IMR-90 (cell line): ENCODE data around the gene PPP6R3. TPM values are rescaled to one million over a fixed set of nuclear protein-coding genes. Genes with fewer than 3 reads are reported as not detected.

ENCODE experiments used
- ATAC-seq: fragments of 200-7000 bp; cut with Tn5 transposase; 2 replicates; pipeline ENCODE4 v1.9.1; 2020; ENCODE audit warnings: low read depth, mild to moderate bottlenecking, moderate library complexity
- BruUV-seq: library from RNA; stranded (reverse); fragments of 400-500 nt; replicated peaks from 2 replicates; lab custom pipeline; 2021; lab: Mats Ljungman, UMichigan
- CTCF ChIA-PET: fragments of 300-600 bp; formaldehyde crosslinking; extraction: SDS; loops from one replicate; lab custom pipeline; 2021; ENCODE audit warnings: antibody characterized with exemption; lab: Yijun Ruan, JAX
- POLR2A ChIA-PET: fragments of 300-600 bp; sonication (Branson Sonifier 250); formaldehyde crosslinking; loops from one replicate; lab custom pipeline; 2022; ENCODE audit warnings: antibody characterized with exemption; ENCODE audit not compliant: unreplicated experiment; lab: Charles Lee
- DNase-seq: peaks from one replicate; pipeline ENCODE4 v3.0.0; 2013
- H2AFZ ChIP-seq: replicated peaks from 2 replicates; pipeline ENCODE3; 2013; ENCODE audit warnings: low read length, mild to moderate bottlenecking; ENCODE audit not compliant: poor library complexity
- H2AK5ac ChIP-seq: 2 replicates; pipeline ENCODE4 v1.6.1; 2013; ENCODE audit warnings: low read depth, low read length, inconsistent platforms
- H2AK9ac ChIP-seq: replicated peaks from 2 replicates; pipeline ENCODE3; 2013; ENCODE audit warnings: mild to moderate bottlenecking, low read depth, low read length, moderate library complexity; ENCODE audit not compliant: poor library complexity
- H2BK120ac ChIP-seq: 2 replicates; pipeline ENCODE4 v1.6.1; 2013; ENCODE audit warnings: low read depth, low read length, inconsistent platforms
- H2BK15ac ChIP-seq: 3 replicates; pipeline ENCODE4 v1.6.1; 2013; ENCODE audit warnings: low read depth, low read length, inconsistent platforms
- H2BK20ac ChIP-seq: 2 replicates; pipeline ENCODE4 v1.6.1; 2013; ENCODE audit warnings: low read depth, mild to moderate bottlenecking, inconsistent platforms, low read length, moderate library complexity
- H2BK5ac ChIP-seq: 2 replicates; pipeline ENCODE4 v1.6.1; 2013; ENCODE audit warnings: mild to moderate bottlenecking, low read depth, low read length, inconsistent platforms; ENCODE audit not compliant: poor library complexity, severe bottlenecking
- H3K14ac ChIP-seq: replicated peaks from 2 replicates; pipeline ENCODE4 v1.6.1; 2013; ENCODE audit warnings: low read depth, low read length, inconsistent platforms
- H3K18ac ChIP-seq: 2 replicates; pipeline ENCODE4 v1.6.1; 2013; ENCODE audit warnings: low read depth, low read length, control low read depth
- H3K23ac ChIP-seq: 2 replicates; pipeline ENCODE4 v1.6.1; 2013; ENCODE audit warnings: low read depth, low read length, inconsistent platforms
- H3K27ac ChIP-seq: 2 replicates; pipeline ENCODE4 v1.5.1; 2013; ENCODE audit warnings: mild to moderate bottlenecking, control low read depth, low read length; ENCODE audit not compliant: insufficient read depth
- H3K27me3 ChIP-seq: 2 replicates; pipeline ENCODE4 v1.6.1; 2013; ENCODE audit warnings: low read length; ENCODE audit not compliant: control insufficient read depth, insufficient read depth
- H3K36me3 ChIP-seq: 2 replicates; pipeline ENCODE4 v1.6.1; 2013; ENCODE audit warnings: low read length, mixed read lengths; ENCODE audit not compliant: control insufficient read depth, insufficient read depth
- H3K4ac ChIP-seq: 2 replicates; pipeline ENCODE4 v1.6.1; 2013; ENCODE audit warnings: low read depth, low read length, inconsistent platforms
- H3K4me1 ChIP-seq: 2 replicates; pipeline ENCODE4 v1.6.1; 2013; ENCODE audit warnings: low read length, mixed read lengths; ENCODE audit not compliant: control insufficient read depth, insufficient read depth
- H3K4me2 ChIP-seq: 2 replicates; pipeline ENCODE4 v1.6.1; 2013; ENCODE audit warnings: low read depth, mild to moderate bottlenecking, control low read depth, low read length, moderate library complexity
- H3K4me3 ChIP-seq: 2 replicates; pipeline ENCODE4 v1.5.1; 2013; ENCODE audit warnings: low read depth, mild to moderate bottlenecking, control low read depth, low read length, moderate library complexity; ENCODE audit not compliant: insufficient read depth
- H3K56ac ChIP-seq: 2 replicates; pipeline ENCODE4 v1.6.1; 2013; ENCODE audit warnings: low read length, inconsistent platforms; ENCODE audit not compliant: insufficient read depth; ENCODE audit errors: extremely low read depth
- H3K79me1 ChIP-seq, 2 experiments: 2 replicates each; pipeline ENCODE4 v1.6.1; 2013; ENCODE audit warnings: low read length in 2 of 2, inconsistent platforms in 1 of 2, low read depth in 1 of 2
- H3K9ac ChIP-seq: 2 replicates; pipeline ENCODE4 v1.6.1; 2013; ENCODE audit warnings: low read depth, low read length, control low read depth
- H3K9me1 ChIP-seq: 2 replicates; pipeline ENCODE4 v1.6.1; 2013; ENCODE audit warnings: low read length, inconsistent platforms; ENCODE audit not compliant: insufficient read depth
- H3K9me3 ChIP-seq: 2 replicates; pipeline ENCODE4 v1.6.1; 2013; ENCODE audit warnings: low read length; ENCODE audit not compliant: control insufficient read depth, insufficient read depth
- H4K20me1 ChIP-seq: 2 replicates; pipeline ENCODE4 v1.6.1; 2013; ENCODE audit warnings: low read length, inconsistent platforms; ENCODE audit not compliant: insufficient read depth
- H4K5ac ChIP-seq: 2 replicates; pipeline ENCODE4 v1.6.1; 2013; ENCODE audit warnings: mild to moderate bottlenecking, low read depth, low read length, control low read depth
- H4K8ac ChIP-seq, 2 experiments: 2 replicates each; pipeline ENCODE4 v1.6.1; 2013; ENCODE audit warnings: low read depth in 2 of 2, low read length in 2 of 2, control low read depth in 1 of 2, inconsistent platforms in 1 of 2
- H4K91ac ChIP-seq: 2 replicates; pipeline ENCODE4 v1.6.1; 2013; ENCODE audit warnings: low read depth, low read length, inconsistent platforms; ENCODE audit not compliant: insufficient read depth
- BHLHE40 ChIP-seq: fragments of 150-350 bp; IDR thresholded peaks from 2 replicates; pipeline ENCODE4 v1.6.1; 2016; ENCODE audit warnings: mild to moderate bottlenecking, low read depth, low read length
- MXI1 ChIP-seq: IDR thresholded peaks from 2 replicates; pipeline ENCODE4 v1.6.1; 2012; ENCODE audit warnings: low read depth, mild to moderate bottlenecking, low read length, moderate library complexity, borderline replicate concordance
- RFX5 ChIP-seq: IDR thresholded peaks from 2 replicates; pipeline ENCODE4 v1.8.0; 2012; ENCODE audit warnings: low read depth, mild to moderate bottlenecking, low read length, moderate library complexity
- WGBS, 2 experiments: methylation state at CpG; one replicate each; pipeline versions ENCODE4 v1.1.5 to v1.1.7; 2013; ENCODE audit warnings: missing lambda C conversion rate in 2 of 2; ENCODE audit not compliant: insufficient read length in 1 of 2; ENCODE audit errors: extremely low coverage in 2 of 2; 5-methylcytosine and 5-hydroxymethylcytosine counted together
- dilution Hi-C: fragments of 300-500 bp; cut with HindIII; formaldehyde crosslinking; loops from one replicate; pipeline ENCODE4 v1.14.3; 2018; ENCODE audit warnings: low sequenced_read_pairs; ENCODE audit not compliant: unreplicated experiment
- in situ Hi-C: fragments of 300-500 bp; cut with MboI; formaldehyde crosslinking; loops from 3 replicates; pipeline ENCODE4 v1.14.3; 2019; ENCODE audit warnings: low sequenced_read_pairs, inconsistent platforms, mixed read lengths
- intact Hi-C: fragments of 100-400 bp; cut with micrococcal nuclease; formaldehyde crosslinking; loops from 2 replicates; pipeline ENCODE4 v1.10.0; 2022
- polyA plus RNA-seq, 3 experiments: library from polyadenylated mRNA; depleted of rRNA; stranded (reverse); fragments of >200 nt; gene quantifications; 2 replicates each; pipeline ENCODE4 v1.2.3, GENCODE V29; 2012; ENCODE audit warnings: low replicate concordance in 1 of 3
- total RNA-seq: library from RNA; depleted of rRNA; stranded (reverse); fragments of >200 nt; gene quantifications from 2 replicates; pipeline ENCODE4 v1.2.3, GENCODE V29; 2012
- TF ChIP-seq, protein P1 (sequence below): conservative IDR thresholded peaks from 2 replicates; pipeline ENCODE4 v1.5.1; 2012; ENCODE audit warnings: mild to moderate bottlenecking, low read depth, low read length, improper control_type of control experiment

The PPP6R3 gene
- total and polyA plus RNA-seq, 2 of the 4 experiments (the other 2 are of a cell fraction): 29.0 to 123 TPM

DNA sequence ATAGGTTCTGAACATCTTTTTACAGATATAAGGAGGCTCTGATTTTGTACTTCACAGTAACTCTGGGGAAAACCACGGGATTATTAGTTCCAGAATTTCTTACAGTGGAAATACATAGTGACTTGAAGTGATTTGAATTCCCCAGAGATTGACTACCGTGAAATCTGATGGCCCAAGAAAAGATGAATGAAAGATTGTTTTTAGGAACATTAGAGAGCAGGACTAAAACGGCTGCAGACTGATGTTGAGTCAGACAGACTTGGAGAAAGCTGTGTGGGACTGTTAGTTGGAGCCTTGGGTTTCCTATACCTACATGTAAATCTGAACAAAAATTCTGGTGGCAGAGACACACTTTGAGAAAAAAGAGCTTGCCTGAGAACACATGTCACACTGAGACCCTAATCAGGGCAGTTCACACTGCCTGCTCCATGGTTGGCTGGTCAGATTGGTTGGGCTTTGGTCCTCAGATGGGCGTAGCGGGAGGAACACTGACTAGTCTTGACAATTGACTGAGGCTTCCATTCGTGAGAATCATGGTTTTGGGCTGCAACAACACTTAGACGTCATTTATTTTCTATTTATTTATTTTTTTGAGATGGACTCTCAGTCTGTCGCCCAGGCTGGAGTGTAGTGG is 6.8 kb downstream of the PPP6R3 start:
- Histone ChIP-seq H3K27me3 (no peaks in the 10 kb centered on the region), H2AFZ (no peak overlapping the region), H2BK120ac (no peak overlapping the region), H3K9ac (no peak overlapping the region), H2AK5ac (no peak overlapping the region), H2BK20ac (no peak overlapping the region), H4K8ac (no peak overlapping the region), H3K27ac (no peak overlapping the region), H2AK9ac (no peak overlapping the region), H3K23ac (no peak overlapping the region), H3K9me1 (peaks cover 35% of the 10 kb centered on the region), H3K4me1 (peaks cover 24% of the 10 kb centered on the region), H3K79me1 (peaks cover 16 to 74% of the 10 kb centered on the region in 2 experiments), H4K5ac (no peak overlapping the region), H2BK5ac (no peak overlapping the region), H3K36me3 (peaks cover 8% of the 10 kb centered on the region), H4K91ac (no peak overlapping the region), H3K4me3 (no peak overlapping the region), H3K18ac (no peak overlapping the region), H4K20me1 (peaks cover 97% of the 10 kb centered on the region), H3K4me2 (no peak overlapping the region), H3K4ac (no peak overlapping the region), H3K14ac (no peak overlapping the region), H2BK15ac (no peak overlapping the region), H3K56ac (no peak overlapping the region), H3K9me3 (no peaks in the 10 kb centered on the region)
- intact Hi-C loops (loop anchor here (10.0 kb wide), 1 partner anchor 107 kb away; no protein-coding TSS in a partner anchor), in situ Hi-C loops (no loop called here), dilution Hi-C loops (no loop called here)
- TF ChIP-seq, protein P1, sequence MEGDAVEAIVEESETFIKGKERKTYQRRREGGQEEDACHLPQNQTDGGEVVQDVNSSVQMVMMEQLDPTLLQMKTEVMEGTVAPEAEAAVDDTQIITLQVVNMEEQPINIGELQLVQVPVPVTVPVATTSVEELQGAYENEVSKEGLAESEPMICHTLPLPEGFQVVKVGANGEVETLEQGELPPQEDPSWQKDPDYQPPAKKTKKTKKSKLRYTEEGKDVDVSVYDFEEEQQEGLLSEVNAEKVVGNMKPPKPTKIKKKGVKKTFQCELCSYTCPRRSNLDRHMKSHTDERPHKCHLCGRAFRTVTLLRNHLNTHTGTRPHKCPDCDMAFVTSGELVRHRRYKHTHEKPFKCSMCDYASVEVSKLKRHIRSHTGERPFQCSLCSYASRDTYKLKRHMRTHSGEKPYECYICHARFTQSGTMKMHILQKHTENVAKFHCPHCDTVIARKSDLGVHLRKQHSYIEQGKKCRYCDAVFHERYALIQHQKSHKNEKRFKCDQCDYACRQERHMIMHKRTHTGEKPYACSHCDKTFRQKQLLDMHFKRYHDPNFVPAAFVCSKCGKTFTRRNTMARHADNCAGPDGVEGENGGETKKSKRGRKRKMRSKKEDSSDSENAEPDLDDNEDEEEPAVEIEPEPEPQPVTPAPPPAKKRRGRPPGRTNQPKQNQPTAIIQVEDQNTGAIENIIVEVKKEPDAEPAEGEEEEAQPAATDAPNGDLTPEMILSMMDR: no peak
- TF ChIP-seq BHLHE40: no peak
- no peak for TF ChIP-seq MXI1
- no peak for TF ChIP-seq RFX5
- ChIA-PET POLR2A (no interaction called here), CTCF (no interaction called here)
- 100% methylated on average over 1 of the region's 8 CpGs; no CpG with 5 or more reads in 1 of the 2 experiments for WGBS, 2 experiments
- BruUV-seq: no TSS peak
- no peak for ATAC-seq
- no peak for DNase-seq
